IPS-20b (cell line): ENCODE data around the gene CHD5.

ENCODE experiments used
- H3K27ac ChIP-seq: one replicate; pipeline ENCODE4 v1.5.1; 2013; ENCODE audit warnings: low read length
- H3K27me3 ChIP-seq: 2 replicates; pipeline ENCODE4 v1.6.1; 2013; ENCODE audit warnings: mild to moderate bottlenecking, low read length, inconsistent platforms; ENCODE audit not compliant: insufficient read depth
- H3K36me3 ChIP-seq: 2 replicates; pipeline ENCODE4 v1.6.1; 2013; ENCODE audit warnings: low read depth, mild to moderate bottlenecking, inconsistent platforms, low read length, moderate library complexity; ENCODE audit not compliant: insufficient read depth
- H3K4me1 ChIP-seq: 2 replicates; pipeline ENCODE4 v1.6.1; 2013; ENCODE audit warnings: mild to moderate bottlenecking, control low read depth, inconsistent platforms, low read length, moderate library complexity; ENCODE audit not compliant: insufficient read depth
- H3K4me3 ChIP-seq: 2 replicates; pipeline ENCODE4 v1.5.1; 2013; ENCODE audit warnings: mild to moderate bottlenecking, low read length, inconsistent platforms
- H3K9ac ChIP-seq: 2 replicates; pipeline ENCODE4 v1.6.1; 2013; ENCODE audit warnings: low read depth, mild to moderate bottlenecking, inconsistent platforms, low read length, moderate library complexity
- H3K9me3 ChIP-seq: 2 replicates; pipeline ENCODE4 v1.6.1; 2013; ENCODE audit warnings: mild to moderate bottlenecking, low read depth, low read length, inconsistent platforms; ENCODE audit not compliant: insufficient read depth

CHD5 gene

DNA sequence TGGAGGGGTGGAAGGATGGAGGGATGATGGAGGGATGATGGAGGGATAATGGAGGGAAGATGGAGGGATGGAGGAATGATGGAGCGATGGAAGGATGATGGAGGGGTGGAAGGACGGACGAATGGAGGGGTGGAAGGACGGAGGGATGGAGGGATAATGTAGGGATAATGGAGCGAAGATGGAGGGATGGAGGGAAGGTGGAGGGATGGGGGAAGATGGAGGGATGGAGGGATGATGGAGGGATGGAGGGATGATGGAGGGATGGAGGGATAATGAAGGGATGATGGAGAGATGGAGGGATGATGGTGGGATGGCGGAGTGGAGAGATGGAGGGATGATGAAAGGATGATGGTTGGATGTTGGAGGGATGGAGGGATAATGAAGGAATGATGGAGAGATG, 73.1 kb downstream of the CHD5 start:
- Histone ChIP-seq H3K9ac (no peak overlapping the region), H3K36me3 (no peaks in the 10 kb centered on the region), H3K4me3 (no peak overlapping the region), H3K4me1 (no peaks in the 10 kb centered on the region; the same call in 1 of the 2 replicates), H3K27me3 (peaks cover 5% of the 10 kb centered on the region), H3K27ac (no peak overlapping the region), H3K9me3 (no peaks in the 10 kb centered on the region)

DNA sequence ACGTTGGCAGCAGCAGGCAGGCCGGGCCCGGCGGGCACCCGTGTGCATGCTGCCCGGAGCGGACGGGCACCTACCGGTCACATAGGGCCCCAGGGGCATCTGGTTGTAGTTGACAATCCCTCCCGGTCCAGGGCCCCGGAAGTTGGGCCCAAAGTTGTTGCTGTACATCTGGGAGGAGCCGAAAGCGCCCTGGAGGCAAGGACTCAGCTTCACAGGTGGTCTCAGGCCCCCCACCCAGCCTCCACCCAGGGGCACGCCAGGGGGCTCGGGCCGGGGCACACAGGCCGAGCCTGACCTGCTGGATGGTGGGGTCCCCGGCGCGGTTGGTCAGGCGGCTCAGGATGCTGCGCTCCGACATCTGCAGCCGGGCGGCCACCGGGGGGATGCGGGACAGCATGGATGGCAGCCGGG, 73.8 kb downstream of the CHD5 start:
- no peak overlapping the region for H3K9ac ChIP-seq
- no peak overlapping the region for H3K27ac ChIP-seq
- no peaks in the 10 kb centered on the region for H3K36me3 ChIP-seq
- no peaks in the 10 kb centered on the region; the same call in 1 of the 2 replicates for H3K4me1 ChIP-seq
- H3K27me3 ChIP-seq, result peaks cover 5% of the 10 kb centered on the region
- H3K9me3 ChIP-seq, result no peaks in the 10 kb centered on the region
- H3K4me3 ChIP-seq, result no peak overlapping the region

DNA sequence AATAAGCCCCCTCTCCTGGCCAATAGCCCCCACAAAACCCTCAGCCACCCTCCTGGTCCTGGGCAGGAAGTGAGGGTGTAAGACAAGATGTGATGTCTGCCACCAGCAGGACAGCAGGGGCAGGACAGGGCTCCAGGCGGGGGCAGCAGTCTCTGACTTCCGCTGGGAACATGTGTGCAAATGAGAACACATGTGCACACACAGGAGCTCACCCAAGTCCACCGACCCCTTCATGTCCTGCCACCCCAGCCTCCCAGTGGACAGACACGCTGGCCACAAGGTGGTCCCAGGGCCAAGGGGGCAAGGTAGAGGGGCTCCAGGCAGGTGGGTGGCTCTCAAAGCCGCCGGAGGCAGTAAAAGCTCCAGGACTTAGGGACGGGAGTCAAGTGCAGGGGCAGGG, 74.4 kb downstream of the CHD5 start:
- H3K4me1 ChIP-seq, result no peaks in the 10 kb centered on the region; the same call in 1 of the 2 replicates
- H3K36me3 ChIP-seq, result no peaks in the 10 kb centered on the region
- H3K9ac ChIP-seq, result no peak overlapping the region
- no peaks in the 10 kb centered on the region for H3K9me3 ChIP-seq
- H3K27me3 ChIP-seq, result peaks cover 5% of the 10 kb centered on the region
- H3K27ac ChIP-seq, result no peak overlapping the region
- H3K4me3 ChIP-seq, result no peak overlapping the region

DNA sequence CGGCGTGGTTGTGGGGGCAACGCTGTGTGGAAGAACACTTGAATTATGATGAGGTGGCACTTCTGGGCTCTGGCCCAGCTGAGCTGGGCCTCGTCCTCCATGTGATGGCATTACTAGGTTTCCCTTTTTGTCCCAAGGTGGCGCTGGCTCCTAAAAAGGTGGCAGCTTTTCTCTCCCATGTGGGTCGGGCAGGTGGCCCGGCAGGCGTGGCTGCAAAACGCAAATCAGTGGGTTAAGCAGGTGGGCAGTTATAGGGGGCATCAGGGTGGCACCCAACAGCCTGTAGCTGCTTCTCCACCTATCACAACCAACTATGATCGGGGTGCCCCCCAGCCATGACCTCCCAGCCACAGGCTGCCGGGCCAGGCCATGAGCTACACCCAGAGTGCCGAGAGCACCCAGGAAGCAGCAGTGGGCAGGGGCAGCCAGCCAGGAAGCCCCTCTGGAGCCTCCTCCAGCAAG, 74.9 kb downstream of the CHD5 start:
- Histone ChIP-seq H3K36me3 (no peaks in the 10 kb centered on the region), H3K27me3 (peaks cover 5% of the 10 kb centered on the region), H3K4me3 (no peak overlapping the region), H3K27ac (no peak overlapping the region), H3K9me3 (no peaks in the 10 kb centered on the region), H3K4me1 (no peaks in the 10 kb centered on the region; the same call in 1 of the 2 replicates), H3K9ac (no peak overlapping the region)

DNA sequence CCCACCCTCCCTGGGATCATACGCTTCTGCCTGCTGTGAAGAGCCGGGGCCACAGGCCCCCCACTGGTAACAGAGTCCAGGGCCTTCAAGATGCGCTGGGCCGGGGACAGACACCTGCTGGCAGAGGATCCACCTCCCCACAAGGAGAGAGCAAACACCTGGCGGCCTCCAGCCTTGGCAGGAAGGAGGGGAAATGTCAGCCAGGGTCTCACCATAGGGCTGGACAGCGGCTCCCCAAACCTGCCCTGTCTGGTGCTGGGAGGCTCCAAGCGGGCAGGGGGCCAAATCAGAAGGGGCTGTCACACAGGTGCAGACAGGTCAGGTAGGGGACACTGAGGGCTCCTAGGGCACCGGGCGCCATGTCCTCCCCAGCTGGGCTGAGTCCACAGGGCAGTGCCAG, 75.5 kb downstream of the CHD5 start:
- no peak overlapping the region for H3K9ac ChIP-seq
- H3K27ac ChIP-seq, result no peak overlapping the region
- H3K4me1 ChIP-seq, result no peaks in the 10 kb centered on the region; the same call in 1 of the 2 replicates
- no peak overlapping the region for H3K4me3 ChIP-seq
- H3K36me3 ChIP-seq, result no peaks in the 10 kb centered on the region
- no peaks in the 10 kb centered on the region for H3K9me3 ChIP-seq
- H3K27me3 ChIP-seq, result peaks cover 5% of the 10 kb centered on the region

DNA sequence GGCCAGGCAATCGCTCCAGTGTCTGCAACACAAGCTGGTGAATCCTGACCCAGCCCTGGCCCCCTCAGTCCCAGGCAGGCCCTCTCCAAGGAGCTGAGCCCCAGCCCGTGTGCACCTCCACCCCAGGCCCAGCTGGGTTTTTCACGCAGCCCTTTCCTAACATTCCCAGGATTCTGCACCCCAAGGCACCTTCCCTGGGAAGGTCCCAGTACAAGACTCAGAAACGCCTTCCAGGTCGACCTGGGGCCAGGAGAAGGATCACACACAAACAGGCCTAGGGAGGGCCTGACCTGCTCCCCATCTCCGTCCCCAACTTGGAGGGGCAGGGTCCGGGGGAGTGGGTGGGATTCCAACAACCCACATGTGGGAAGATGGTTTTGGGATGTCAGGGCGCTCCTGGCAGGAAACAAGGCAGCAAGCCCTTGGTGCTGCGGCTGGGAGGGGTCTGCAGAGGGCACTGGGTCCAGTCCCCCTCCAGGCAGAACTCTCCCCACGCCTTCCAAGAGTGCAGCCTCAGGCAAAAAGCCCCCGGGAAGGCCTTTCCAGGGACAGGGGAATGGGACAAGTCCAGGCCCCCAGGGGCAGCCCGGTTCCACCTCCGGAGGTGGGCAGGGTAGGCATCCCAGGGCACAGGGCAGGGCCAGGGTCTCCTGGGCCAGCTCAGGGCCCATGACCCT, 76.1 kb downstream of the CHD5 start:
- no peaks in the 10 kb centered on the region for H3K9me3 ChIP-seq
- H3K36me3 ChIP-seq, result no peaks in the 10 kb centered on the region
- no peak overlapping the region for H3K9ac ChIP-seq
- H3K27ac ChIP-seq, result no peak overlapping the region
- no peak overlapping the region for H3K4me3 ChIP-seq
- no peaks in the 10 kb centered on the region for H3K27me3 ChIP-seq
- no peaks in the 10 kb centered on the region; the same call in 1 of the 2 replicates for H3K4me1 ChIP-seq

DNA sequence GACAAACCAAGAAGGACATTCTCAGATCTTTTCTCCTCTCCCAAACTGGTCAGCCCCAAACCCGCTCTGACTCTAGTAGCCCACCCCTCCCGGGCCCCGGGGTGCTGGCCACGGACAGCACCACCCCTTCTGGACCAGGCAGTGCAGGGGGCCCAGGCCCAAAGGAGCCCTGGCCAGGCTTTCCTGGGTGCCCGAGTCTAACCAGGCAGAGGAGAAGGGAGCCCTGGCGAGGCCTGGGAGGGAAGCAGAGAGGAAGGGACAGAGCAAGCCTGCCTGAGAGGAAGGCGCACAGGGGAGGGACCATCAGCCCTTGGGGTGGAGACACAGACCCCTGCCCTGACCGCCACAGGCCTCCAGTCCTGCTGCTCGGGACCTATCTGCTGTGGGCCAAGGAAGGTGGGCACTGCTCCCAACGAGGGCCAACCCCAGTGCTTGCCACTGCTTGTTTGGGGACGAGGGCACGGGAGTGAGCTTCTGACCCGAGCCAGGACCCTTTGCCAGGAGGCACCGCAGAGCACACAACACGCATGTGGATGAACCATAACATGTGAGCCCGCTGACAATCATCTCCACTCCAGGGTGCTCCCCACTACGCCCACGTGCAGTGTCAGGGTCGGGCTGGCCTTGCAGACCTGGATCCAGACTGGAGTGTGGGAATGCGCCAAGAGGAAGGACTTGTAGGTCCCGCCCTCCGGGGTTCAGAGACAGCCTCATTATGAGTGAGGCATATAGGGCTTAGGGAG, 76.8 kb downstream of the CHD5 start:
- H3K4me1 ChIP-seq, result no peaks in the 10 kb centered on the region
- H3K36me3 ChIP-seq, result no peaks in the 10 kb centered on the region
- no peak overlapping the region for H3K27ac ChIP-seq
- no peaks in the 10 kb centered on the region for H3K9me3 ChIP-seq
- H3K4me3 ChIP-seq, result no peak overlapping the region
- H3K9ac ChIP-seq, result no peak overlapping the region
- no peaks in the 10 kb centered on the region for H3K27me3 ChIP-seq

DNA sequence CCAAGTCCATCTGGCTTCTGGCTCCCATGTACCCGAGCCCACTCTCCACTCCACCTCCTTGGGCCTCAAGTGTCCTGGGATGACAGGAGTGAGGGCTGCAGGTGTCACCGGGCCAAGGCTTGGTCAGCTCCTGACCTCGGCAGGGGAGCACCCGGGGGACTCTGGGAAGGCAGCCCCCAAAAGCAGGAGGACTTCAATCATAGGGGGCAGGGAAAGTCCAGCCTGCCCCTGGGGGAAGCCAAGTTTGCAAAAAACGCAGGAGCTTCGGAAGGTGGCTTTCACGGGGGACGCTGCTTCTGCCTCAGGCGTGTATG, 77.6 kb downstream of the CHD5 start:
- H3K27me3 ChIP-seq, result no peaks in the 10 kb centered on the region
- no peaks in the 10 kb centered on the region for H3K36me3 ChIP-seq
- no peak overlapping the region for H3K4me3 ChIP-seq
- no peak overlapping the region for H3K9ac ChIP-seq
- no peaks in the 10 kb centered on the region for H3K9me3 ChIP-seq
- no peaks in the 10 kb centered on the region for H3K4me1 ChIP-seq
- no peak overlapping the region for H3K27ac ChIP-seq

DNA sequence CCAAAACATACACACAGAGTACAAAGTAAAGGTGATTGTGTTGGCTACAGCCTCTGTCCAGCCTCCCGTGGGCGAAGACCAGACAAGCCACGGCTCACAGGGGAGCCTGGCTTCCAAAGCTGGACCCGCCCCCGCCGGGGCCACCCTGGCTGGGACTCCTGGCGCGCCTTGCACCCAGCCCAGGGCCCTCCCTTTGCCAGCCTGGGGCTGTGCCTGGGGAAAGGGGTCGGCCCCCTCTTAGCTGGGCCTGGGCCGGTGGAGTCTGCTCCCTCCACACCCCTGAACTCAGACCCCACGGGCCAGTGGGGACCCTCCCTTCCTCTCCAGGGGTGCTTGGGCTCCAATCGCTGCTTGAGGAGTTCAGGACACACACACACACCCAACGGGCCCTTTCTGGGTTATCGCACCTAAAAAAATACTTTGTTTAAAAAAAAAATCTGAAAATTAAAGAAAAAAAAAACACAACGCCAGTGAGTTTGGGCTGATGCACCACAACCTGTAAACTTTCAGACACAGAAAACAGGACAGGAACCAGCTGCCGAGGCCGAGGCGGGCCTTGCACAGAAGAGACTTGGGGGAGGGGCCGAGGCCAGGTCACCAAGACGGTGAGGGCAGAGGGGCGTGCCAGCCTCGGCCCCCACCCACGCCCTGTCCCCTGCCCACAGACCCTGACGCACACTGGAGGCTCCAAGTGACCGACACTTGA, 78.1 kb downstream of the CHD5 start:
- no peaks in the 10 kb centered on the region for H3K4me1 ChIP-seq
- no peaks in the 10 kb centered on the region for H3K9me3 ChIP-seq
- no peak overlapping the region for H3K9ac ChIP-seq
- H3K27me3 ChIP-seq, result no peaks in the 10 kb centered on the region
- no peak overlapping the region for H3K27ac ChIP-seq
- no peak overlapping the region for H3K4me3 ChIP-seq
- no peaks in the 10 kb centered on the region for H3K36me3 ChIP-seq

DNA sequence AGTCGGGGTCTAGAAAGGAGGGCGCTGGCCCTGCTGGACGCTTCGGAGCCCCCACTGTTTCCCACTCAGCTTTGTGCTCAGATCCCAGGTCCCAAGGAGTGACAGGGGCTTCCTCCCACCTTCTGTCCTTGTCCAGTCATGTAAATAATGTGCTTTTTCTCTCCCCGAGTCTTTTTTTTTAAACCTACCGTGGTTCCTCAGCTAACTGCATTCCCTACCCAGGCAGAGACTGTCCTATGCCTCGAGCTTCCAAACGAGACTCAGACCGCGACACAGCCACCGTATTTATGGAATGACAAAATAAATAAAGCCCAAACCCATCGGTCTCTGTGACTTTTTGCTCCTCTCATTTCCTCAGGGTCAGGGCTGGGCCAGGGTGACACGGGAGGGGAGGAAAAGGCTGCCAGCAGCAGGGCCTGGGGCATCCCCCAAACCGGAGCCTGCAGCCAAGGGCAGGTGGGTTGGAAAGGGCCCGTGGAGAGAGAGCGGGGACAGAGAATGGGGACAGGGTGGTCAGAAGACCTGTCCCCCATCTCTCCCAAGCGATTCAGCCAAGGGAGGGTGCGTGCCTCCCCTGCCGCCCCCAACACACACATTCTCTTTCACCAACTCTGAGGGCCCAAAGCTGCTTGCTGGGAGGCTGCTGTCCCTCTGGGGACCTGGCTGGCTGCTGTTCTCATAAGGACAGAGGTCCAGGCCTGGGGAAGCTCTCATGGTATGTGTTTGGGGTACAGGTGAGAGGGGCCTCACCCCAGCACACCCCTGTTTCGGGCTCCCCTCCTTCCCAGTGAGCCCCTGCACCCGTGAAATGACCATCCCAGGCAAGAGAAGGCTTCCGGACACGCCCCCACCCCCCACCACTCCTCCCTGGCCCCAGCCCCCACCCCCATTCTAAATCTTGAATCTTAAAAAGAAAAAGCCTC, 79.0 kb downstream of the CHD5 start:
- Histone ChIP-seq H3K4me3 (no peak overlapping the region), H3K9ac (no peak overlapping the region; the same call in 1 of the 2 replicates), H3K27me3 (no peaks in the 10 kb centered on the region), H3K36me3 (no peaks in the 10 kb centered on the region), H3K4me1 (no peaks in the 10 kb centered on the region), H3K9me3 (no peaks in the 10 kb centered on the region), H3K27ac (no peak overlapping the region)
